ENCODE measurements around the gene CSMD2.

- TF ChIP-seq CTCF (IDR thresholded peaks at IDR 0.05; ENCODE audit: borderline replicate concordance, extremely low read depth, low read length, poor library complexity, severe bottlenecking): no peak
- no peak for TF ChIP-seq EZH2 (IDR thresholded peaks at IDR 0.05; ENCODE audit: borderline replicate concordance, low read depth, low read length, severe bottlenecking)
Measured at GRCh38 chr1:33844166-33844565, 320.9 kb downstream of the CSMD2 start.
